GM10266 (cell line): ENCODE measurements around the gene ZNF714.

Experiments
- DNase-seq: peaks from one replicate; pipeline ENCODE4 v3.0.0; 2012; ENCODE audit errors: extremely low spot score
- CTCF ChIP-seq: IDR thresholded peaks from 2 replicates; pipeline ENCODE4 v1.5.1; 2012; ENCODE audit warnings: mild to moderate bottlenecking, low read depth; ENCODE audit not compliant: control insufficient read depth, insufficient read depth; ENCODE audit errors: missing control alignments

The ZNF714 gene

DNA sequence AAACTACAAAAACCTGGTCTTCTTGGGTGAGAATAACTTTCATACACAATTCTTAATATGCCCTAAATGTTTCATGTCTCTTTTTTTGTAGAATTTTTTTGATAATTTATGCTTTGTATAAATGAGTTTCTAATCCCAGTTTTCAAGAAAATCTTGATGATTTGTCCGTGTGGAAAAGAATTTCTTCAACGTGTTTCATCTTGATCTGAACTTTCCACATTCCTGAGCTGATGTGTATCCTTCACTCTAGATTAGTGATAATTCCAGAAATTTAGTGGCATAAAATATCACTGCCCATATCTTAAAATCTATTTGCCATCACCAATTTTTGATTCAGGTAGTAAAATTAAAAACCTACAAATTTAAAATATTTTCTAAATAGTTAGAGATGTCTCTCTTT is 84.4 kb downstream of the ZNF714 start:
- no peak for DNase-seq
- no peak for TF ChIP-seq CTCF
